GM12891 (cell line): ENCODE data around the gene GDF9.

ENCODE experiments used
- PAX5 ChIP-seq: IDR thresholded peaks from 2 replicates; pipeline ENCODE4 v1.6.1; 2011; ENCODE audit warnings: low read length, moderate library complexity, mild to moderate bottlenecking; ENCODE audit not compliant: insufficient read depth, severe bottlenecking
- POLR2A ChIP-seq: IDR thresholded peaks from 2 replicates; pipeline ENCODE4 v1.6.1; 2011; ENCODE audit warnings: low read depth, low read length, control low read depth
- POLR2AphosphoS5 ChIP-seq: IDR thresholded peaks from 2 replicates; pipeline ENCODE4 v1.6.1; 2011; ENCODE audit warnings: low read depth, low read length, control low read depth
- POU2F2 ChIP-seq: IDR thresholded peaks from 2 replicates; pipeline ENCODE4 v1.6.1; 2011; ENCODE audit warnings: low read depth, mild to moderate bottlenecking, control low read depth, low read length, moderate library complexity
- SPI1 ChIP-seq: IDR thresholded peaks from 2 replicates; pipeline ENCODE4 v1.6.1; 2011; ENCODE audit warnings: low read depth, low read length, control low read depth
- TAF1 ChIP-seq: IDR thresholded peaks from 2 replicates; pipeline ENCODE4 v1.6.1; 2011; ENCODE audit warnings: low read depth, low read length, control low read depth

DNA sequence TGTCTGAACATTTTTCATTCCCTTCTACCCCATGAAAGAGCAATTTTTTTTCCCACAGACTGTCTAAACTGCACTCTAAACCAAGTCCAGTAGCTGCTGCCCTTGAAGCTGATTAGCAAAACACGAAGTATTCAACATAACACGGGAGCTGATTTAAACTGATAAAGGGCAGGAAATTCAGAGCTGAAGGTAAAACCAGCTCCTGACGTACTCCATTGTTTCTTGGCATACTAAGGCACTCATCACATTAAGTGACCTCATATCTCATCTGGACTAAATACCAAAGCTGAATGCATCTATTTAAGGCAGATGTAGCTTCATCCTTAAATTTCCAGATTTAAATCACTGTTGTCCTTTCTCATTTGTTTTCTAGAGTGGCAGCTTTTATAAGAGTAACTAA is 12.0 kb downstream of the GDF9 start:
- TF ChIP-seq POLR2AphosphoS5: no peak
- TF ChIP-seq POLR2A: no peak
- no peak for TF ChIP-seq SPI1
- TF ChIP-seq POU2F2: no peak
- no peak for TF ChIP-seq PAX5
- no peak for TF ChIP-seq TAF1
